Fibroblast of lung (primary cell): ENCODE results near the gene PRPH. TPM values are rescaled to one million over a fixed set of nuclear protein-coding genes. Genes with fewer than 3 reads are reported as not detected.

Source experiments
- DNase-seq, 2 donors: peaks; one replicate each; pipeline versions ENCODE4 v3.0.0 to v3.0.0-alpha.2; 2010; ENCODE audit warnings: low read depth in 2 of 2
- H2AFZ ChIP-seq: 2 replicates; pipeline ENCODE4 v1.5.1; 2012; ENCODE audit warnings: low read length, control low read depth, inconsistent platforms
- H3K27ac ChIP-seq: 2 replicates; pipeline ENCODE4 v1.5.1; 2011; ENCODE audit warnings: low read length, control low read depth; ENCODE audit not compliant: insufficient read depth
- H3K27me3 ChIP-seq: 2 replicates; pipeline ENCODE4 v1.5.1; 2011; ENCODE audit warnings: mild to moderate bottlenecking, low read length; ENCODE audit not compliant: control insufficient read depth, insufficient read depth
- H3K36me3 ChIP-seq: 2 replicates; pipeline ENCODE4 v1.5.1; 2011; ENCODE audit warnings: low read length; ENCODE audit not compliant: control insufficient read depth, insufficient read depth
- H3K4me1 ChIP-seq: 2 replicates; pipeline ENCODE4 v1.5.1; 2011; ENCODE audit warnings: low read length; ENCODE audit not compliant: control insufficient read depth, insufficient read depth; ENCODE audit errors: extremely low read depth
- H3K4me2 ChIP-seq: 2 replicates; pipeline ENCODE4 v1.5.1; 2011; ENCODE audit warnings: low read length, control low read depth; ENCODE audit not compliant: insufficient read depth; ENCODE audit errors: extremely low read depth
- H3K4me3 ChIP-seq, 4 experiments: fragments of 200-600 bp in 1 of 4; sonication (generic) in 1 of 4; replicated peaks in 1 of 4; 2 replicates each; pipeline ENCODE4 v1.5.1; 2011 to 2016; ENCODE audit warnings: low read length in 4 of 4, low read depth in 3 of 4, mild to moderate bottlenecking in 3 of 4, control low read depth in 2 of 4, inconsistent platforms in 1 of 4, mixed read lengths in 1 of 4; ENCODE audit not compliant: insufficient read depth in 1 of 4; ENCODE audit errors: control extremely low read depth in 1 of 4
- H3K79me2 ChIP-seq: 2 replicates; pipeline ENCODE4 v1.5.1; 2012; ENCODE audit warnings: mild to moderate bottlenecking, low read length, inconsistent platforms; ENCODE audit not compliant: control insufficient read depth, insufficient read depth
- H3K9ac ChIP-seq: 2 replicates; pipeline ENCODE4 v1.5.1; 2011; ENCODE audit warnings: mild to moderate bottlenecking, low read length, control low read depth; ENCODE audit not compliant: insufficient read depth
- H3K9me3 ChIP-seq: 2 replicates; pipeline ENCODE4 v1.5.1; 2012; ENCODE audit warnings: low read depth, low read length; ENCODE audit not compliant: control insufficient read depth, insufficient read depth
- H4K20me1 ChIP-seq: 2 replicates; pipeline ENCODE4 v1.5.1; 2011; ENCODE audit warnings: low read length; ENCODE audit not compliant: control insufficient read depth, insufficient read depth; ENCODE audit errors: extremely low read depth
- EZH2 ChIP-seq: IDR thresholded peaks from 2 replicates; pipeline ENCODE4 v1.5.1; 2012; ENCODE audit warnings: low read length, control low read depth, mild to moderate bottlenecking; ENCODE audit errors: missing control alignments
- polyA plus RNA-seq, 2 donors: library from polyadenylated mRNA; depleted of rRNA in 1 of 2; stranded (reverse) in 1 of 2; unstranded in 1 of 2; fragments of >200 nt; gene quantifications; 2 replicates each; pipeline ENCODE4 v1.2.1, GENCODE V29; 2011 to 2012; ENCODE audit warnings: missing spikeins in 1 of 2
- total RNA-seq: library from RNA; depleted of rRNA; stranded (reverse); fragments of >200 nt; gene quantifications from 2 replicates; pipeline ENCODE4 v1.2.1, GENCODE V29; 2014
- TF ChIP-seq, protein P1 (sequence below), 2 donors: IDR thresholded peaks in 1 of 2; conservative IDR thresholded peaks in 1 of 2; 1 replicate in 1 of 2; 2 replicates in 1 of 2; pipeline ENCODE4 v1.5.1; 2011 to 2012; ENCODE audit warnings: low read length in 2 of 2, control low read depth in 1 of 2, inconsistent platforms in 1 of 2, low read depth in 1 of 2, mild to moderate bottlenecking in 1 of 2

PRPH gene
- total and polyA plus RNA-seq, 2 donors (not counting 1 experiment from before 2014, with no cell fraction given): 0.06 to 0.50 TPM

DNA sequence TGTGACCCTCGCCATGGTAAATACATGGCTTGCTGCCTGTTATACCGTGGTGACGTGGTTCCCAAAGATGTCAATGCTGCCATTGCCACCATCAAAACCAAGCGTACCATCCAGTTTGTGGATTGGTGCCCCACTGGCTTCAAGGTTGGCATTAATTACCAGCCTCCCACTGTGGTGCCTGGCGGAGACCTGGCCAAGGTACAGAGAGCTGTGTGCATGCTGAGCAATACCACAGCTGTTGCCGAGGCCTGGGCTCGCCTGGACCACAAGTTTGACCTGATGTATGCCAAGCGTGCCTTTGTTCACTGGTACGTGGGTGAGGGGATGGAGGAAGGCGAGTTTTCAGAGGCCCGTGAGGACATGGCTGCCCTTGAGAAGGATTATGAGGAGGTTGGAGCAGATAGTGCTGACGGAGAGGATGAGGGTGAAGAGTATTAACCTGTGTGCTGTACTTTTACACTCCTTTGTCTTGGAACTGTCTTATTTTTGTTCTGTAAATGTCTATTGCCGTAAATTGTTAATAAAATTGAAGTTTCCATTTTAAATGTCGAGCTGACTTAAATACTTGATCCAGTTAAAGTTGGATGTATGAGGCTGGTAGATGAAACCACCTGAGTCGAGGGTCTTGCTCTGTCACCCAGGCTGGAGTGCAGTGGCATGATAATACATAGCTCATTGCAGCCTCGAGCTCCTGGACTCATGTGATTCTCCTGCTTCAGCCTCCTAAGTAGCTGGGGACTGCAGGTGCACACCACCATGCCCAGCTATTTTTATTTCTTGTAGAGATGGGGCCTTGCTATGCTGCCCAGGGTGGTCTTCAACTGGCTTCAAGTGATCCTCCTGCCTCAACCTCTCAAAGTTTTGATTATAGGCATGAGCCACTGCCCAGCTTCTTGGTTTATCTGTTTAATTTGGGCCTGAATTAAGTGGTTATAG, 21.9 kb upstream of the PRPH start:
- H3K4me2 ChIP-seq: no peak overlapping the region
- H3K27me3 ChIP-seq: no peaks in the 10 kb centered on the region
- no peak overlapping the region for H3K9ac ChIP-seq
- peaks cover 9% of the 10 kb centered on the region for H3K4me1 ChIP-seq
- no peak overlapping the region for H3K4me3 ChIP-seq
- H3K36me3 ChIP-seq: peaks cover 22% of the 10 kb centered on the region
- TF ChIP-seq, protein P1, sequence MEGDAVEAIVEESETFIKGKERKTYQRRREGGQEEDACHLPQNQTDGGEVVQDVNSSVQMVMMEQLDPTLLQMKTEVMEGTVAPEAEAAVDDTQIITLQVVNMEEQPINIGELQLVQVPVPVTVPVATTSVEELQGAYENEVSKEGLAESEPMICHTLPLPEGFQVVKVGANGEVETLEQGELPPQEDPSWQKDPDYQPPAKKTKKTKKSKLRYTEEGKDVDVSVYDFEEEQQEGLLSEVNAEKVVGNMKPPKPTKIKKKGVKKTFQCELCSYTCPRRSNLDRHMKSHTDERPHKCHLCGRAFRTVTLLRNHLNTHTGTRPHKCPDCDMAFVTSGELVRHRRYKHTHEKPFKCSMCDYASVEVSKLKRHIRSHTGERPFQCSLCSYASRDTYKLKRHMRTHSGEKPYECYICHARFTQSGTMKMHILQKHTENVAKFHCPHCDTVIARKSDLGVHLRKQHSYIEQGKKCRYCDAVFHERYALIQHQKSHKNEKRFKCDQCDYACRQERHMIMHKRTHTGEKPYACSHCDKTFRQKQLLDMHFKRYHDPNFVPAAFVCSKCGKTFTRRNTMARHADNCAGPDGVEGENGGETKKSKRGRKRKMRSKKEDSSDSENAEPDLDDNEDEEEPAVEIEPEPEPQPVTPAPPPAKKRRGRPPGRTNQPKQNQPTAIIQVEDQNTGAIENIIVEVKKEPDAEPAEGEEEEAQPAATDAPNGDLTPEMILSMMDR (conservative IDR thresholded peaks at IDR 0.05 in 1 of 2, IDR thresholded peaks at IDR 0.05 in 1 of 2; ENCODE audit: low read depth in 1 of 2, low read length in 2 of 2): no peak
- TF ChIP-seq EZH2: no peak
- no peaks in the 10 kb centered on the region for H3K9me3 ChIP-seq
- peaks cover 7% of the 10 kb centered on the region for H4K20me1 ChIP-seq
- H2AFZ ChIP-seq: no peak overlapping the region
- DNase-seq: no peak
- peaks cover 27% of the 10 kb centered on the region for H3K79me2 ChIP-seq
- no peak overlapping the region for H3K27ac ChIP-seq

GRCh38 chr12:49273726-49274395, 21.1 kb upstream of the PRPH start:
- Histone ChIP-seq H3K27ac (no peak overlapping the region), H3K79me2 (peaks cover 21% of the 10 kb centered on the region), H4K20me1 (peaks cover 6% of the 10 kb centered on the region), H3K9me3 (no peaks in the 10 kb centered on the region), H3K9ac (no peak overlapping the region), H3K27me3 (no peaks in the 10 kb centered on the region), H3K4me3 (no peak overlapping the region), H3K4me1 (peaks cover 6% of the 10 kb centered on the region), H2AFZ (no peak overlapping the region), H3K36me3 (peaks cover 22% of the 10 kb centered on the region), H3K4me2 (no peak overlapping the region)
- no peak for DNase-seq
- no peak for TF ChIP-seq EZH2
- TF ChIP-seq, protein P1 (conservative IDR thresholded peaks at IDR 0.05 in 1 of 2, IDR thresholded peaks at IDR 0.05 in 1 of 2; ENCODE audit: low read depth in 1 of 2, low read length in 2 of 2): no peak

DNA sequence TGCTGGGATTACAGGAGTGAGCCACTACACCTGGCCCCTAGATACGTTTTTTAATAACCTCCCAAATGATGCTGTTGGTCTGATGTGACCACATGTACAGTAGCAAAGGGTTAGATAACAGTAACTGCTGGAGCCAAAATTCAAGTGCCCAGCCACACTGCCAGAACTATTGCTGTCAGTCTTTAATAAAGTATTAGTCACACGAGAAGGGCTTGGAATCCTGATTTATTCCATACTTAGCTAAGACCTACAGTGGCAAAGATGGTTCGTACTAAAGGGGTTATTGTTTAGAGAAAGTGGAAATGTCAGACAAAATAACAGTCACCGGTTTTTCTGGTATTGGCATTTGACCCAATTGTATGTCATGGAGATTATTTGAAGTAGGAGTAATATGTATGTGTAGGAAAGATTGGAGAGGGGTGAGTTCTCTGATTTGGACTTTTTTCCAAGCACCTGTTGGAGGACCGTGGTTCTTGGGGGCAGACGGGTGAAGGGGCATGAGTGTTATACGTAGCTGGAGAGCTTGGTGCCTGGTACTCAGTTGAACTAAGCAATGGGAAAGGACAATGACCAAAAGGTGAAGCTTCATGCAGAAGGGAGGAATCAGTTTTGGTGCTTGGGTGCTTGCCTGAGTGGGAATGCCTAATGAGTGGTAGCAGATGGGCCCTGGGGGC, 20.4 kb upstream of the PRPH start:
- peaks cover 20% of the 10 kb centered on the region for H3K36me3 ChIP-seq
- H3K4me1 ChIP-seq: peaks cover 2% of the 10 kb centered on the region
- H3K9ac ChIP-seq: no peak overlapping the region
- no peak for DNase-seq
- H2AFZ ChIP-seq: no peak overlapping the region
- no peak overlapping the region for H3K4me3 ChIP-seq
- no peaks in the 10 kb centered on the region for H3K27me3 ChIP-seq
- no peak overlapping the region for H3K27ac ChIP-seq
- H4K20me1 ChIP-seq: peaks cover 5% of the 10 kb centered on the region
- no peak overlapping the region for H3K4me2 ChIP-seq
- H3K9me3 ChIP-seq: no peaks in the 10 kb centered on the region
- H3K79me2 ChIP-seq: peaks cover 15% of the 10 kb centered on the region
- no peak for TF ChIP-seq EZH2
- TF ChIP-seq, protein P1 (conservative IDR thresholded peaks at IDR 0.05 in 1 of 2, IDR thresholded peaks at IDR 0.05 in 1 of 2; ENCODE audit: low read depth in 1 of 2, low read length in 2 of 2): no peak
